Omental fat pad (tissue), 4 donors: ENCODE measurements around the gene ODF2. TPM values are rescaled to one million over a fixed set of nuclear protein-coding genes. Genes with fewer than 3 reads are reported as not detected.
"Not testable (repeated sequence)": the region's sequence is repeated elsewhere in the genome, so short reads cannot be mapped to it uniquely, and the experiment has no call there.

ENCODE experiments used
- ATAC-seq: fragments of 150-250 bp; one replicate; pipeline ENCODE4 v1.9.1; 2016; ENCODE audit warnings: mild to moderate bottlenecking, moderate library complexity; ENCODE audit not compliant: low FRiP score
- DNase-seq: peaks from one replicate; pipeline ENCODE4 v3.0.0-alpha.2; 2019; ENCODE audit warnings: low spot score
- CTCF ChIP-seq, 3 donors: fragments of 450-650 bp; IDR thresholded peaks; one replicate each; pipeline ENCODE4 v1.5.1; 2016 to 2017; ENCODE audit warnings: antibody characterized with exemption in 3 of 3, mild to moderate bottlenecking in 3 of 3, moderate library complexity in 2 of 3
- total RNA-seq, 4 donors: library from RNA; depleted of rRNA; stranded (reverse); fragments of >200 nt; gene quantifications; one replicate each; pipeline ENCODE4 v1.1.0, GENCODE V29; 2016

Gene ODF2
- total RNA-seq, 4 donors from 2014 or later: 16.8 to 27.1 (median 20.8) TPM

GRCh38 chr9:128439273-128439672, 16.5 kb upstream of the ODF2 start:
- TF ChIP-seq CTCF (IDR thresholded peaks at IDR 0.05): no peak
- no peak for DNase-seq
- no peak for ATAC-seq

GRCh38 chr9:128442150-128442549, 13.7 kb upstream of the ODF2 start:
- no peak for DNase-seq
- TF ChIP-seq CTCF (IDR thresholded peaks at IDR 0.05): no peak
- no peak for ATAC-seq

GRCh38 chr9:128446505-128446904, 9.3 kb upstream of the ODF2 start:
- not testable (repeated sequence) for ATAC-seq, DNase-seq

- DNase-seq (no peak), ATAC-seq (no peak)
- TF ChIP-seq CTCF (IDR thresholded peaks at IDR 0.05): no peak
These were observed 7.1 kb upstream of the ODF2 start for GRCh38 chr9:128448746-128449145.

- no peak for DNase-seq
- TF ChIP-seq CTCF (IDR thresholded peaks at IDR 0.05): no peak
- ATAC-seq: no peak
These were observed 815 bp upstream of the ODF2 start for GRCh38 chr9:128454991-128455390.

- no peak for TF ChIP-seq CTCF (IDR thresholded peaks at IDR 0.05)
- ATAC-seq (peak; percentile 71), DNase-seq (peak; percentile 30)
These were observed 831 bp downstream of the ODF2 start for GRCh38 chr9:128456613-128457061.

GRCh38 chr9:128457207-128457606, 1.4 kb downstream of the ODF2 start:
- no peak for DNase-seq
- TF ChIP-seq CTCF (IDR thresholded peaks at IDR 0.05): no peak
- ATAC-seq: no peak

GRCh38 chr9:128459011-128459410, 3.2 kb downstream of the ODF2 start:
- no peak for DNase-seq
- TF ChIP-seq CTCF (IDR thresholded peaks at IDR 0.05): no peak
- ATAC-seq: no peak
